ENCODE measurements around the gene TMEM150C. TPM values are rescaled to one million over a fixed set of nuclear protein-coding genes. Genes with fewer than 3 reads are reported as not detected.

The TMEM150C gene
- total RNA-seq: not detected

DNA sequence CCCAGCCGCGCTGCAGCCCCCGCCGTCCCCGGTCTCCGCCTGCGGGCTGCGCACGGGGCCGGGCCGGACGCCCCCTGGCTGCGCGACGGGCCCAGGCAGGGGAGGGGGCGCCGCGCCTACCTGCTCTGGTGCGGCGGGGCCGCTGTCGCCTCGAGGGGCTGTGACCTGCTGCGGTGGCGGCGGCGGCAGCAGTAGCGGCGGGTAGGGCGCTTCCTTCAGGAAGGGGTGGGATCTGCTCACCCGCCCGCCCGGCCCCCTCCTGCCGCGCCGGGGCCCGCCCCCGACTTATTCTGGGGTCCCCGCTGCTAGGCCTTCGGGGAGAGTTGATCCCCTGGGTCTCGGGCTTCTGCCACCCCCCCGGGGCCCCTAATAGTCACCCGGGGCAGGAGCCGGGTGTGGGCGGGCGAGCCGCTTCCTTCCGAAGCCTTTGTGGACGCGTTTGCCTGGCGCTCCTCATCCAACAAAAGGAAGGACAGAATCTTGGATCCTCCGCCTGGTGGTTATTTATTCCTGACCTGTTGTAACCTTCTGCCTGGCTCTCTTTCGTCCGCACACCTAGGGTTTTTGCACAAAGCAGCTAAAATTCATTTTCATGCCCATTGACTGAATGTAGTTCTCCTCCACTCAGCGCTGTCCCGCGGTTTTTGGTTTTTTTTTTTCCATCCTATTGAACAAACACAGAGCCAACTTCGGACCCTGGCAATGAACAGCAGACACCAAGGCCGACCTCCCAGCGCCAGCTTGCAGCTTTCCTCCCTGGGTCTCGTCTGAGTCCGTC is at the start of gene TMEM150C:
Gene TMEM150C, minus strand, starts transcription at position 203 of the 778 bp plus-strand sequence. CDS start 57,331 bp downstream, outside the sequence.
- Mint-ChIP-seq H3K4me1 (peaks cover 10% of the 10 kb centered on the region), H3K36me3 (ENCODE audit: low read depth) (no peaks in the 10 kb centered on the region), H3K9me3 (ENCODE audit: low read depth) (no peaks in the 10 kb centered on the region), H3K27ac (no peak within 1 kb of the TSS), H3K27me3 (peaks cover 46% of the 10 kb centered on the region), H3K4me3 (peak within 1 kb of the TSS; percentile 64)
- intact Hi-C loops (cut with DNase I, micrococcal nuclease): no loop called here
- ChIA-PET POLR2A (no interaction called here), CTCF (interaction anchor here (0.8 kb wide), 1 partner anchor 391 kb away, joined by 5 read pairs; no protein-coding TSS in a partner anchor)
- ATAC-seq (peak; percentile 30), DNase-seq (peak; percentile 35)

- intact Hi-C loops (cut with DNase I, micrococcal nuclease): no loop called here
- POLR2A ChIA-PET: no interaction called here
- DNase-seq (no peak), ATAC-seq (no peak)
- H3K36me3 Mint-ChIP-seq (ENCODE audit: low read depth): no peaks in the 10 kb centered on the region
- H3K4me1 Mint-ChIP-seq: no peaks in the 10 kb centered on the region
- CTCF ChIA-PET: interaction anchor here (0.6 kb wide), 1 partner anchor 38 kb away, joined by 3 read pairs; no protein-coding TSS in a partner anchor
- peaks cover 2% of the 10 kb centered on the region for H3K27me3 Mint-ChIP-seq
- H3K9me3 Mint-ChIP-seq (ENCODE audit: low read depth): no peaks in the 10 kb centered on the region
- H3K27ac Mint-ChIP-seq: no peak overlapping the region
- no peak overlapping the region for H3K4me3 Mint-ChIP-seq
Measured at GRCh38 chr4:82611527-82611926, 49.7 kb upstream of the TMEM150C start.

DNA sequence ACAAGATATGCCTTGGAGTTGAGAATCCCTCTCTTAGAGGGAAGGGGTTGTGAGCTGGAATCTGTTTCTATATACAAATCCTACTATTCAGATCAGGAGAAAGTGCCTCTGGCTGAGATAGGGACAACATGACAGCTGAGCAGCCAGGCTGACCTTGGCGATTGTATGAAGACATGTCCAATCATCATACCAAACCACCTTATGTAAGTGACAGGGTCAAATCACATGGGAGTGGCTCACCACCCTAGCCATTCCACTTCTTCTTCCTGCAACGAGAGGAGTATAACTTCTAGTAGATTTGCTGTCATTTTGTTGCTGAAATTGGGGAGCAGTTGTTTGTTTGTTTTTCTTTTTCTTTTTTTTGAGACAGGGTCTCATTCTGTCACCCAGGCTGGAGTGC is 48.3 kb upstream of the TMEM150C start:
- H3K4me1 Mint-ChIP-seq: no peaks in the 10 kb centered on the region
- no peaks in the 10 kb centered on the region for H3K36me3 Mint-ChIP-seq (ENCODE audit: low read depth)
- POLR2A ChIA-PET: no interaction called here
- no peaks in the 10 kb centered on the region for H3K27me3 Mint-ChIP-seq
- no peak overlapping the region for H3K4me3 Mint-ChIP-seq
- ATAC-seq (no peak), DNase-seq (no peak)
- H3K27ac Mint-ChIP-seq: no peak overlapping the region
- CTCF ChIA-PET: interaction anchor here (0.6 to 1.0 kb wide), 2 partner anchors 28 to 129 kb away, joined by 3 to 4 read pairs; no protein-coding TSS in a partner anchor
- intact Hi-C loops (cut with DNase I, micrococcal nuclease): no loop called here
- H3K9me3 Mint-ChIP-seq (ENCODE audit: low read depth): no peaks in the 10 kb centered on the region

- DNase-seq: no peak
- ChIA-PET POLR2A (no interaction called here), CTCF (no interaction called here)
- no peak for ATAC-seq
- no peaks in the 10 kb centered on the region for H3K36me3 Mint-ChIP-seq (ENCODE audit: low read depth)
- no peaks in the 10 kb centered on the region for H3K4me1 Mint-ChIP-seq
- H3K4me3 Mint-ChIP-seq: no peak overlapping the region
- no peak overlapping the region for H3K27ac Mint-ChIP-seq
- H3K9me3 Mint-ChIP-seq (ENCODE audit: low read depth): no peaks in the 10 kb centered on the region
- intact Hi-C loops (cut with DNase I, micrococcal nuclease): no loop called here
- no peaks in the 10 kb centered on the region for H3K27me3 Mint-ChIP-seq
Measured at GRCh38 chr4:82606622-82607021, 44.8 kb upstream of the TMEM150C start.

DNA sequence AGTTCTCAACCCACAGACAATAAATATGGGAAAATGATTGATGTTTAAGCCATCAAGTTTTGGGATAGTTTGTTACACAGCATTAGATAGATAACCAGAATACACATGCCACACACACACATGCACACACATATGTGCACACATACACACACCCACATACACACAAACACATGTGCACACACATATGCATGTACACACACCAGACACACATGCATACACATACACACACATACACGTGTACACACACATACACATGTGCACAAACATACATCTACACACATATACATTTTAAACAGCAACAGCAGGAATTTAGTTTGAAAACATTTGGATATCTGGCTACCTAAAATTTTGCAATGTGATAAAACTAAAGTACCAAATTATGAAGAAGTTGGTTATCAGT is 42.7 kb upstream of the TMEM150C start:
- Mint-ChIP-seq H3K27me3 (no peaks in the 10 kb centered on the region), H3K27ac (no peak overlapping the region), H3K4me1 (no peaks in the 10 kb centered on the region), H3K9me3 (ENCODE audit: low read depth) (no peaks in the 10 kb centered on the region), H3K4me3 (no peak overlapping the region), H3K36me3 (ENCODE audit: low read depth) (no peaks in the 10 kb centered on the region)
- ATAC-seq (no peak), DNase-seq (no peak)
- ChIA-PET POLR2A (no interaction called here), CTCF (interaction anchor here (0.5 kb wide), 1 partner anchor 34 kb away, joined by 3 read pairs; no protein-coding TSS in a partner anchor)
- intact Hi-C loops (cut with DNase I, micrococcal nuclease): no loop called here

- ATAC-seq: no peak
- intact Hi-C loops (cut with DNase I, micrococcal nuclease): no loop called here
Measured at GRCh38 chr4:82601242-82602015, 39.6 kb upstream of the TMEM150C start.

GRCh38 chr4:82599336-82599735 is 37.5 kb upstream of the TMEM150C start:
- Mint-ChIP-seq H3K4me3 (no peak overlapping the region), H3K27me3 (no peaks in the 10 kb centered on the region), H3K27ac (no peak overlapping the region), H3K4me1 (no peaks in the 10 kb centered on the region), H3K9me3 (ENCODE audit: low read depth) (no peaks in the 10 kb centered on the region), H3K36me3 (ENCODE audit: low read depth) (no peaks in the 10 kb centered on the region)
- ChIA-PET POLR2A (no interaction called here), CTCF (no interaction called here)
- no peak for DNase-seq
- intact Hi-C loops (cut with DNase I, micrococcal nuclease): no loop called here
- no peak for ATAC-seq

More at GRCh38 chr4:82601242-82602015, 39.6 kb upstream of the TMEM150C start:
- Mint-ChIP-seq H3K4me3 (no peak overlapping the region), H3K27ac (no peak overlapping the region), H3K36me3 (ENCODE audit: low read depth) (no peaks in the 10 kb centered on the region), H3K27me3 (no peaks in the 10 kb centered on the region), H3K9me3 (ENCODE audit: low read depth) (no peaks in the 10 kb centered on the region), H3K4me1 (no peaks in the 10 kb centered on the region)
- DNase-seq: no peak
- CTCF ChIA-PET: interaction anchor here (0.5 kb wide), 1 partner anchor 104 kb away, joined by 3 read pairs; no protein-coding TSS in a partner anchor
- POLR2A ChIA-PET: no interaction called here

DNA sequence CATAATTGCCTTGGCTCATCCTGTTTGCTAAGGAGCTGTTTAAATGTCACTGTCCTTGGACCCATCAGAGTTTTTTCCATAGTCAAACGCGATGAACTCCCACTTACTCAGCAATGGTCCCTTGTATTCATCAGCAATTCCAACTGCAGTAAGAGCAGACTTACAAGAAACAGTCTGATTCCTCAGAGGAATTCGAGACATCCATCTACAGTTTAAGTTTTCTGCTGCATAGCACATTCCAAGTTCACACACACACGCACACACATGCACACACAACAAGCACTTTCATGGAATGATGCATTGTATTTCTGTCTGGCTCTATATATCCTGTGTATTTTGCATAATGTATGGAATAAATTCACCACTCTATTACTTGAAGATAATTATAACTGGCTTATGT is 32.7 kb upstream of the TMEM150C start:
- ATAC-seq (no peak), DNase-seq (no peak)
- intact Hi-C loops (cut with DNase I, micrococcal nuclease): no loop called here
- H3K27me3 Mint-ChIP-seq: peaks cover 7% of the 10 kb centered on the region
- POLR2A ChIA-PET: no interaction called here
- no peak overlapping the region for H3K27ac Mint-ChIP-seq
- no peak overlapping the region for H3K4me3 Mint-ChIP-seq
- no peaks in the 10 kb centered on the region for H3K9me3 Mint-ChIP-seq (ENCODE audit: low read depth)
- no peaks in the 10 kb centered on the region for H3K4me1 Mint-ChIP-seq
- H3K36me3 Mint-ChIP-seq (ENCODE audit: low read depth): no peaks in the 10 kb centered on the region
- CTCF ChIA-PET: no interaction called here

- H3K4me3 Mint-ChIP-seq: no peak overlapping the region
- CTCF ChIA-PET: interaction anchor here (0.6 kb wide), 1 partner anchor 79 kb away, joined by 4 read pairs; no protein-coding TSS in a partner anchor
Measured at GRCh38 chr4:82593411-82593810, 31.6 kb upstream of the TMEM150C start.

GRCh38 chr4:82592639-82593038 is 30.9 kb upstream of the TMEM150C start:
- POLR2A ChIA-PET: no interaction called here
- CTCF ChIA-PET: interaction anchor here (0.6 kb wide), 1 partner anchor 797 kb away, joined by 3 read pairs; no protein-coding TSS in a partner anchor

More at GRCh38 chr4:82593411-82593810, 31.6 kb upstream of the TMEM150C start:
- POLR2A ChIA-PET: no interaction called here
- Mint-ChIP-seq H3K27me3 (peaks cover 7% of the 10 kb centered on the region), H3K4me1 (no peaks in the 10 kb centered on the region), H3K9me3 (ENCODE audit: low read depth) (no peaks in the 10 kb centered on the region), H3K27ac (no peak overlapping the region), H3K36me3 (ENCODE audit: low read depth) (no peaks in the 10 kb centered on the region)
- intact Hi-C loops (cut with DNase I, micrococcal nuclease): no loop called here
- ATAC-seq (no peak), DNase-seq (no peak)

DNA sequence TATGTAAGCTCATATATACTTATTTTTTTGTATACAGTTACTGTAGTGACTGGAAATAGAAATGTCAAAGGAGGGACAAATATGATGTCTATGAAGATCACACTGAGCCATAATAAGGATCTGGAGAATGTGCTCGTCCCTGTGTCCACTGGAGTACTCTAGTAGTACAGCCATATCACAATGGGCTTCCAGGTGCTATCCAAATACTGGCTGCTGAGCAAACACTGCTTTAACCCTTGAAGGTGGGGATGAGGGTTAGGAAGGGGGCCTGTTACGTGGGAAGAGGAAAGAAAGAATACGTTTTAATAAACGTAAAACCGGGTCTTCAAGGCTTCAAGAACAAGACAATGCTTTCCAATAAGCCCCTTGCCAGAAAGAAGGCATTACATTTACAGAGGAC is 29.8 kb upstream of the TMEM150C start:
- CTCF ChIA-PET: interaction anchor here (0.6 to 1.6 kb wide), 4 partner anchors 58 to 193 kb away, joined by 3 to 4 read pairs (median 3); no protein-coding TSS in a partner anchor
- ATAC-seq: no peak
- intact Hi-C loops (cut with DNase I, micrococcal nuclease): no loop called here

More at GRCh38 chr4:82592639-82593038, 30.9 kb upstream of the TMEM150C start:
- Mint-ChIP-seq H3K27ac (no peak overlapping the region), H3K9me3 (ENCODE audit: low read depth) (no peaks in the 10 kb centered on the region), H3K27me3 (peaks cover 7% of the 10 kb centered on the region), H3K4me1 (no peaks in the 10 kb centered on the region), H3K4me3 (no peak overlapping the region), H3K36me3 (ENCODE audit: low read depth) (no peaks in the 10 kb centered on the region)
- intact Hi-C loops (cut with DNase I, micrococcal nuclease): no loop called here
- ATAC-seq: no peak
- no peak for DNase-seq

More for the DNA sequence above, 29.8 kb upstream of the TMEM150C start:
- no peak for DNase-seq
- Mint-ChIP-seq H3K4me1 (no peaks in the 10 kb centered on the region), H3K27me3 (peaks cover 7% of the 10 kb centered on the region), H3K9me3 (ENCODE audit: low read depth) (no peaks in the 10 kb centered on the region), H3K27ac (no peak overlapping the region), H3K36me3 (ENCODE audit: low read depth) (no peaks in the 10 kb centered on the region), H3K4me3 (no peak overlapping the region)
- POLR2A ChIA-PET: no interaction called here
